Gastrocnemius medialis (tissue), 4 donors: ENCODE results near the gene ITGB5.
"Not testable (repeated sequence)": the region's sequence is repeated elsewhere in the genome, so short reads cannot be mapped to it uniquely, and the experiment has no call there.

Experiments used
- POLR2A ChIP-seq, 2 donors: fragments of 450-650 bp; IDR thresholded peaks; one replicate each; pipeline ENCODE4 v1.6.1; 2017; ENCODE audit warnings: antibody characterized with exemption in 2 of 2, mild to moderate bottlenecking in 2 of 2, moderate library complexity in 2 of 2
- TF ChIP-seq, protein P1 (sequence below), 5 experiments: fragments of 450-650 bp in 3 of 5; fragments of 200-600 bp in 2 of 5; sonication (generic) in 2 of 5; IDR thresholded peaks in 4 of 5; conservative IDR thresholded peaks in 1 of 5; 1 replicate in 4 of 5; 2 replicates in 1 of 5; pipeline ENCODE4 v1.5.1; 2016 to 2019; ENCODE audit warnings: antibody characterized with exemption in 5 of 5, mild to moderate bottlenecking in 3 of 5, moderate library complexity in 3 of 5

DNA sequence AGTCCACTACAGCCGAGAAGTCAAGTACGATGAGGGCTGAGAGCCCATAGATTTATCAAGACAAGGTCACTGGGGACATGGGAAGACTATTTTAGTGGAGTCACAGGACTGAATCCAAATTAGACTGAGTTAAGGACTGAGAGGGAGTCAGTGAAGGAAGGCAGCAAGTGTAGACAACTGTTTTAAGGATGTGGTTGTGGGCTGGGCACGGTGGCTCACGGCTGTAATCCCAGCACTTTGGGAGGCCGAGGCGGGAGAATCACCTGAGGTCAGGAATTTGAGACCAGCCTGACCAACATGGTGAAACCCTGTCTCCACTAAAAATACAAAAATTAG, 104.8 kb downstream of the ITGB5 start:
- TF ChIP-seq, protein P1, sequence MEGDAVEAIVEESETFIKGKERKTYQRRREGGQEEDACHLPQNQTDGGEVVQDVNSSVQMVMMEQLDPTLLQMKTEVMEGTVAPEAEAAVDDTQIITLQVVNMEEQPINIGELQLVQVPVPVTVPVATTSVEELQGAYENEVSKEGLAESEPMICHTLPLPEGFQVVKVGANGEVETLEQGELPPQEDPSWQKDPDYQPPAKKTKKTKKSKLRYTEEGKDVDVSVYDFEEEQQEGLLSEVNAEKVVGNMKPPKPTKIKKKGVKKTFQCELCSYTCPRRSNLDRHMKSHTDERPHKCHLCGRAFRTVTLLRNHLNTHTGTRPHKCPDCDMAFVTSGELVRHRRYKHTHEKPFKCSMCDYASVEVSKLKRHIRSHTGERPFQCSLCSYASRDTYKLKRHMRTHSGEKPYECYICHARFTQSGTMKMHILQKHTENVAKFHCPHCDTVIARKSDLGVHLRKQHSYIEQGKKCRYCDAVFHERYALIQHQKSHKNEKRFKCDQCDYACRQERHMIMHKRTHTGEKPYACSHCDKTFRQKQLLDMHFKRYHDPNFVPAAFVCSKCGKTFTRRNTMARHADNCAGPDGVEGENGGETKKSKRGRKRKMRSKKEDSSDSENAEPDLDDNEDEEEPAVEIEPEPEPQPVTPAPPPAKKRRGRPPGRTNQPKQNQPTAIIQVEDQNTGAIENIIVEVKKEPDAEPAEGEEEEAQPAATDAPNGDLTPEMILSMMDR (IDR thresholded peaks at IDR 0.05 in 4 of 5, conservative IDR thresholded peaks at IDR 0.05 in 1 of 5): not testable (repeated sequence)
- not testable (repeated sequence) for TF ChIP-seq POLR2A (IDR thresholded peaks at IDR 0.05)
